Measurements from ENCODE around the gene LINGO4. TPM values are rescaled to one million over a fixed set of nuclear protein-coding genes. Genes with fewer than 3 reads are reported as not detected.

The LINGO4 gene
- total RNA-seq, 1 experiment from 2014 or later, result 0.07 TPM

- H3K9me2 ChIP-seq (replicated peaks; ENCODE audit: insufficient read depth, low read length), result no peaks in the 10 kb centered on the region
- no peaks in the 10 kb centered on the region for H3K27me3 ChIP-seq (ENCODE audit: low read length)
- no peak overlapping the region for H3K4me2 ChIP-seq (ENCODE audit: low read depth, low read length, poor library complexity, severe bottlenecking)
- no peak for DNase-seq
- H3K9ac ChIP-seq (ENCODE audit: low read length), result no peak overlapping the region
- no peaks in the 10 kb centered on the region for H3K9me3 ChIP-seq (ENCODE audit: low read length)
- H3K27ac ChIP-seq (ENCODE audit: low read length), result no peak overlapping the region
- no peaks in the 10 kb centered on the region for H3K79me2 ChIP-seq (ENCODE audit: low read length)
- H2AFZ ChIP-seq (ENCODE audit: low read length), result no peak overlapping the region
- no peak overlapping the region for H3K4me3 ChIP-seq (ENCODE audit: low read length)
- H4K20me1 ChIP-seq (ENCODE audit: insufficient read depth, low read depth, low read length), result no peaks in the 10 kb centered on the region
- no peaks in the 10 kb centered on the region for H3K36me3 ChIP-seq (ENCODE audit: insufficient read depth, low read length)
- H3K4me1 ChIP-seq (ENCODE audit: low read length), result no peaks in the 10 kb centered on the region
These were observed 17.2 kb upstream of the LINGO4 start for GRCh38 chr1:151822404-151822803.

GRCh38 chr1:151820940-151821339 is 15.7 kb upstream of the LINGO4 start:
- H3K9ac ChIP-seq (ENCODE audit: low read length), result no peak overlapping the region
- no peaks in the 10 kb centered on the region for H3K4me1 ChIP-seq (ENCODE audit: low read length)
- no peak overlapping the region for H3K27ac ChIP-seq (ENCODE audit: low read length)
- H3K9me2 ChIP-seq (replicated peaks; ENCODE audit: insufficient read depth, low read length), result no peaks in the 10 kb centered on the region
- no peak overlapping the region for H2AFZ ChIP-seq (ENCODE audit: low read length)
- no peaks in the 10 kb centered on the region for H4K20me1 ChIP-seq (ENCODE audit: insufficient read depth, low read depth, low read length)
- H3K9me3 ChIP-seq (ENCODE audit: low read length), result no peaks in the 10 kb centered on the region
- H3K27me3 ChIP-seq (ENCODE audit: low read length), result no peaks in the 10 kb centered on the region
- no peak overlapping the region for H3K4me3 ChIP-seq (ENCODE audit: low read length)
- H3K79me2 ChIP-seq (ENCODE audit: low read length), result no peaks in the 10 kb centered on the region
- no peak for DNase-seq
- no peaks in the 10 kb centered on the region for H3K36me3 ChIP-seq (ENCODE audit: insufficient read depth, low read length)
- no peak overlapping the region for H3K4me2 ChIP-seq (ENCODE audit: low read depth, low read length, poor library complexity, severe bottlenecking)

GRCh38 chr1:151819976-151820623 is 14.9 kb upstream of the LINGO4 start:
- Histone ChIP-seq H3K4me3 (ENCODE audit: low read length) (no peak overlapping the region), H3K36me3 (ENCODE audit: insufficient read depth, low read length) (no peaks in the 10 kb centered on the region), H4K20me1 (ENCODE audit: insufficient read depth, low read depth, low read length) (no peaks in the 10 kb centered on the region), H2AFZ (ENCODE audit: low read length) (no peak overlapping the region), H3K79me2 (ENCODE audit: low read length) (no peaks in the 10 kb centered on the region), H3K9ac (ENCODE audit: low read length) (no peak overlapping the region), H3K4me1 (ENCODE audit: low read length) (no peaks in the 10 kb centered on the region), H3K4me2 (ENCODE audit: low read depth, low read length, poor library complexity, severe bottlenecking) (no peak overlapping the region), H3K9me3 (ENCODE audit: low read length) (no peaks in the 10 kb centered on the region), H3K27me3 (ENCODE audit: low read length) (no peaks in the 10 kb centered on the region), H3K9me2 (replicated peaks; ENCODE audit: insufficient read depth, low read length) (no peaks in the 10 kb centered on the region), H3K27ac (ENCODE audit: low read length) (no peak overlapping the region)
- DNase-seq, result no peak

GRCh38 chr1:151819227-151819835 is 14.1 kb upstream of the LINGO4 start:
- no peak for DNase-seq
- Histone ChIP-seq H2AFZ (ENCODE audit: low read length) (no peak overlapping the region), H3K36me3 (ENCODE audit: insufficient read depth, low read length) (no peaks in the 10 kb centered on the region), H3K4me1 (ENCODE audit: low read length) (no peaks in the 10 kb centered on the region), H3K27ac (ENCODE audit: low read length) (no peak overlapping the region), H4K20me1 (ENCODE audit: insufficient read depth, low read depth, low read length) (no peaks in the 10 kb centered on the region), H3K79me2 (ENCODE audit: low read length) (no peaks in the 10 kb centered on the region), H3K9ac (ENCODE audit: low read length) (no peak overlapping the region), H3K9me3 (ENCODE audit: low read length) (no peaks in the 10 kb centered on the region), H3K4me2 (ENCODE audit: low read depth, low read length, poor library complexity, severe bottlenecking) (no peak overlapping the region), H3K4me3 (ENCODE audit: low read length) (no peak overlapping the region), H3K9me2 (replicated peaks; ENCODE audit: insufficient read depth, low read length) (no peaks in the 10 kb centered on the region), H3K27me3 (ENCODE audit: low read length) (no peaks in the 10 kb centered on the region)

GRCh38 chr1:151817353-151817730 is 12.1 kb upstream of the LINGO4 start:
- Histone ChIP-seq H3K79me2 (ENCODE audit: low read length) (no peaks in the 10 kb centered on the region), H3K27me3 (ENCODE audit: low read length) (no peaks in the 10 kb centered on the region), H2AFZ (ENCODE audit: low read length) (no peak overlapping the region), H3K4me2 (ENCODE audit: low read depth, low read length, poor library complexity, severe bottlenecking) (no peak overlapping the region), H3K9ac (ENCODE audit: low read length) (no peak overlapping the region), H3K9me3 (ENCODE audit: low read length) (no peaks in the 10 kb centered on the region), H3K27ac (ENCODE audit: low read length) (no peak overlapping the region), H3K36me3 (ENCODE audit: insufficient read depth, low read length) (no peaks in the 10 kb centered on the region), H3K4me1 (ENCODE audit: low read length) (no peaks in the 10 kb centered on the region), H3K9me2 (replicated peaks; ENCODE audit: insufficient read depth, low read length) (no peaks in the 10 kb centered on the region), H4K20me1 (ENCODE audit: insufficient read depth, low read depth, low read length) (no peaks in the 10 kb centered on the region), H3K4me3 (ENCODE audit: low read length) (no peak overlapping the region)
- DNase-seq, result no peak

GRCh38 chr1:151816548-151817352 is 11.5 kb upstream of the LINGO4 start:
- Histone ChIP-seq H3K9me3 (ENCODE audit: low read length) (no peaks in the 10 kb centered on the region), H3K36me3 (ENCODE audit: insufficient read depth, low read length) (no peaks in the 10 kb centered on the region), H3K27me3 (ENCODE audit: low read length) (no peaks in the 10 kb centered on the region), H2AFZ (ENCODE audit: low read length) (no peak overlapping the region), H3K4me3 (ENCODE audit: low read length) (no peak overlapping the region), H3K27ac (ENCODE audit: low read length) (no peak overlapping the region), H3K4me1 (ENCODE audit: low read length) (no peaks in the 10 kb centered on the region), H3K9me2 (replicated peaks; ENCODE audit: insufficient read depth, low read length) (no peaks in the 10 kb centered on the region), H3K79me2 (ENCODE audit: low read length) (no peaks in the 10 kb centered on the region), H3K4me2 (ENCODE audit: low read depth, low read length, poor library complexity, severe bottlenecking) (no peak overlapping the region), H4K20me1 (ENCODE audit: insufficient read depth, low read depth, low read length) (no peaks in the 10 kb centered on the region), H3K9ac (ENCODE audit: low read length) (no peak overlapping the region)
- DNase-seq, result no peak

- H2AFZ ChIP-seq (ENCODE audit: low read length), result no peak overlapping the region
- no peaks in the 10 kb centered on the region for H4K20me1 ChIP-seq (ENCODE audit: insufficient read depth, low read depth, low read length)
- H3K9ac ChIP-seq (ENCODE audit: low read length), result no peak overlapping the region
- no peaks in the 10 kb centered on the region for H3K9me2 ChIP-seq (replicated peaks; ENCODE audit: insufficient read depth, low read length)
- no peaks in the 10 kb centered on the region for H3K27me3 ChIP-seq (ENCODE audit: low read length)
- DNase-seq, result no peak
- no peak overlapping the region for H3K4me2 ChIP-seq (ENCODE audit: low read depth, low read length, poor library complexity, severe bottlenecking)
- H3K36me3 ChIP-seq (ENCODE audit: insufficient read depth, low read length), result no peaks in the 10 kb centered on the region
- H3K9me3 ChIP-seq (ENCODE audit: low read length), result no peaks in the 10 kb centered on the region
- H3K79me2 ChIP-seq (ENCODE audit: low read length), result no peaks in the 10 kb centered on the region
- H3K4me3 ChIP-seq (ENCODE audit: low read length), result no peak overlapping the region
- no peak overlapping the region for H3K27ac ChIP-seq (ENCODE audit: low read length)
- no peaks in the 10 kb centered on the region for H3K4me1 ChIP-seq (ENCODE audit: low read length)
These were observed 10.6 kb upstream of the LINGO4 start for GRCh38 chr1:151815716-151816327.

- Histone ChIP-seq H3K36me3 (ENCODE audit: insufficient read depth, low read length) (no peaks in the 10 kb centered on the region), H3K4me2 (ENCODE audit: low read depth, low read length, poor library complexity, severe bottlenecking) (no peak overlapping the region), H3K9me2 (replicated peaks; ENCODE audit: insufficient read depth, low read length) (no peaks in the 10 kb centered on the region), H3K79me2 (ENCODE audit: low read length) (no peaks in the 10 kb centered on the region), H3K9ac (ENCODE audit: low read length) (no peak overlapping the region), H3K27me3 (ENCODE audit: low read length) (no peaks in the 10 kb centered on the region), H2AFZ (ENCODE audit: low read length) (no peak overlapping the region), H4K20me1 (ENCODE audit: insufficient read depth, low read depth, low read length) (no peaks in the 10 kb centered on the region), H3K27ac (ENCODE audit: low read length) (no peak overlapping the region), H3K4me3 (ENCODE audit: low read length) (no peak overlapping the region), H3K4me1 (ENCODE audit: low read length) (no peaks in the 10 kb centered on the region), H3K9me3 (ENCODE audit: low read length) (no peaks in the 10 kb centered on the region)
- DNase-seq, result no peak
These were observed 9.8 kb upstream of the LINGO4 start for GRCh38 chr1:151814971-151815545.
